Activated CD8-positive, alpha-beta memory T cell treated with anti-CD3 and anti-CD28 coated beads, Interleukin-2, amount 50 U/mL, for 4 hours (primary cell): ENCODE results near the gene SPIB.
"Not testable (repeated sequence)": the region's sequence is repeated elsewhere in the genome, so short reads cannot be mapped to it uniquely, and the experiment has no call there.

Experiments
- DNase-seq: peaks from one replicate; pipeline ENCODE4 v3.0.0-alpha.2; 2020

SPIB gene

GRCh38 chr19:50418176-50419021, at the start of gene SPIB:
Gene SPIB (plus strand): TSS chr19:50418938. CDS start chr19:50418963, 25 bp downstream.
- no peak for DNase-seq

GRCh38 chr19:50371914-50372475, 46.7 kb upstream of the SPIB start:
- no peak for DNase-seq

DNA sequence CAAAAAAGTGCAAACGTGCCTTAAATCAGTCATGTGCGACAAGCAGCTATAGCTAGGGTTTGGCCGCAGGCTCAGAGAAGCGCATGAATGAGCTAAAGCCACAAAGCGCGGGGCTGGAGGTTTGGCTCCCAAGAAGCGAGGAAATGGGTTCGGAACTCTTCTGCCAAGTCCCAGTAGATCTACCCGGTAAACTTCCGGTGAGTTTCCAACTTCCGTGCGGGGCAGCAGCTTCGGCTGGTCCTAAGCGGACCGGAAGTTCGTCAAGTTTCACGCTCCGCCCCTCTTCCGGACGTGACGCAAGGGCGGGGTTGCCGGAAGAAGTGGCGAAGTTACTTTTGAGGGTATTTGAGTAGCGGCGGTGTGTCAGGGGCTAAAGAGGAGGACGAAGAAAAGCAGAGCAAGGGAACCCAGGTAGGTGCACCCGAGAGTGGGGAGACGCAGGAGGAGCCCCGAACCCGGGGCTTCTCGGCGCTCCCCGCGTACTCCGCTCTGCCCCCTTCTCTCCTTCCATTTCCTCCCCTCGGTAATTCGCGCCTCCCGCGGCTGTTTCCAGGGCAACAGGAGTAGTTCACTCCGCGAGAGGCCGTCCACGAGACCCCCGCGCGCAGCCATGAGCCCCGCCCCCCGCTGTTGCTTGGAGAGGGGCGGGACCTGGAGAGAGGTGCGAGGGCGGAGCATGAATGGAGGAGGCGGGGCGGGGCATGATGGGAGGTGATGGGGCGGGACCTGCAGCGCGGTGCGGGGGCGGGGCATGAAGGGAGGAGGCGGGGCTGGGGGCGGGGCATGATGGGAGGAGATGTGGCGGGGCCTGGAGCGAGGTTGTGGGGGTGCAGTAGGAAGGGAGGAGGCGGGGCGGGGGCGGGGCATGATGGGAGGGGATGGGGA, 42.3 kb upstream of the SPIB start, which contains the start of gene NR1H2:
NR1H2 (plus strand) TSS at position 292 of the 885 bp plus-strand sequence. CDS start 1,149 bp downstream, outside the sequence.
- peak; percentile 95 for DNase-seq

DNA sequence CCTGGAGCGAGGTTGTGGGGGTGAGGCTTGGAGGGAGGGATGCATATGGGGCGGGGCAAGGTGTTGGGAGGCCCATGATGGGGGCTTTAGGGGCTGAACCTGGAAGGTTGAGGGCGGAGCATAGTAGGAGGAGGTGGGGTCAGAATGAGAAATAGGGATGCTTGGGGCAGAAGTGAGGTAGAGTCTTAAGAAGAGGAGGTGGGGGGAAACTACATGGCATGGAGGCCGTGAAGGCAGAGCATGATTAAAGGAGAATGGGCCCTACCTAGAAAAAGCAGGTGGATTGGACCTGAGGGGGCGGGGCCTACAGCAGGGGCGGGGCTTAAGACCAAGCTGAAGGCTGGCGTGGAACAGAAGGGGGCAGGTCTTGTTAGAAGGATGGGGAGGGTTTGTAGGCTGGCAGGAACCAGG, 41.7 kb upstream of the SPIB start:
- peak; percentile 62 for DNase-seq

DNA sequence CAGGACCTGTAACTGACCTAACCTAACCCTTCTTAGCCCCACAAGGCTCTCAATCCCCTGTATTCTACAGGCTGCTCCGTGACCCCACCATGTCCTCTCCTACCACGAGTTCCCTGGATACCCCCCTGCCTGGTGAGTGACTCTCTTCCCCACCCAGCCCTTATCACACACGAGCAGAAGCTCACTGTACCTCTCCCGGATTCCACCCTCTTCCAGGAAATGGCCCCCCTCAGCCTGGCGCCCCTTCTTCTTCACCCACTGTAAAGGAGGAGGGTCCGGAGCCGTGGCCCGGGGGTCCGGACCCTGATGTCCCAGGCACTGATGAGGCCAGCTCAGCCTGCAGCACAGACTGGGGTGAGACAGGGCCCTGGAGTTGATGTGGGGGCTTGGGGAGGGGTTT, 41.2 kb upstream of the SPIB start:
- DNase-seq = no peak

DNA sequence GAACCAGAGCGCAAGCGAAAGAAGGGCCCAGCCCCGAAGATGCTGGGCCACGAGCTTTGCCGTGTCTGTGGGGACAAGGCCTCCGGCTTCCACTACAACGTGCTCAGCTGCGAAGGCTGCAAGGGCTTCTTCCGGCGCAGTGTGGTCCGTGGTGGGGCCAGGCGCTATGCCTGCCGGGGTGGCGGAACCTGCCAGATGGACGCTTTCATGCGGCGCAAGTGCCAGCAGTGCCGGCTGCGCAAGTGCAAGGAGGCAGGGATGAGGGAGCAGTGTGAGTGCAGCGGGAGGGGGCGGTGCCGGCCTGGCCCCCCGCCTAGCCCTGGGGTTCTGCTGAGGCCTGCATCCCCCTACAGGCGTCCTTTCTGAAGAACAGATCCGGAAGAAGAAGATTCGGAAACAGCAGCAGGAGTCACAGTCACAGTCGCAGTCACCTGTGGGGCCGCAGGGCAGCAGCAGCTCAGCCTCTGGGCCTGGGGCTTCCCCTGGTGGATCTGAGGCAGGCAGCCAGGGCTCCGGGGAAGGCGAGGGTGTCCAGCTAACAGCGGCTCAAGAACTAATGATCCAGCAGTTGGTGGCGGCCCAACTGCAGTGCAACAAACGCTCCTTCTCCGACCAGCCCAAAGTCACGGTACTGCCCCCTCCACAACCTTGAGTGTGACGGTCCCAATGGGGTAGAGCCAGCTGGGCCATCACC, 40.4 kb upstream of the SPIB start:
- DNase-seq = no peak

DNA sequence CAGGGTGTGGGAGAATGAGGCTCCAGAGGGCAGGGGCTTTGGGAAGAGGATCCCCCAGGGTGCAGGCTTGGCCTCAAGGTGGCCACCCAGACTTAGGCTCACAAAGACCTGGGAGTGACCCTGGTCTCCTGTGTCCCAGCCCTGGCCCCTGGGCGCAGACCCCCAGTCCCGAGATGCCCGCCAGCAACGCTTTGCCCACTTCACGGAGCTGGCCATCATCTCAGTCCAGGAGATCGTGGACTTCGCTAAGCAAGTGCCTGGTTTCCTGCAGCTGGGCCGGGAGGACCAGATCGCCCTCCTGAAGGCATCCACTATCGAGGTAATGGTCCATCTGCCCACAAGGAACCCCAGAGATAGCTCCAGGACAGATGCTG, 39.9 kb upstream of the SPIB start:
- DNase-seq = no peak

DNA sequence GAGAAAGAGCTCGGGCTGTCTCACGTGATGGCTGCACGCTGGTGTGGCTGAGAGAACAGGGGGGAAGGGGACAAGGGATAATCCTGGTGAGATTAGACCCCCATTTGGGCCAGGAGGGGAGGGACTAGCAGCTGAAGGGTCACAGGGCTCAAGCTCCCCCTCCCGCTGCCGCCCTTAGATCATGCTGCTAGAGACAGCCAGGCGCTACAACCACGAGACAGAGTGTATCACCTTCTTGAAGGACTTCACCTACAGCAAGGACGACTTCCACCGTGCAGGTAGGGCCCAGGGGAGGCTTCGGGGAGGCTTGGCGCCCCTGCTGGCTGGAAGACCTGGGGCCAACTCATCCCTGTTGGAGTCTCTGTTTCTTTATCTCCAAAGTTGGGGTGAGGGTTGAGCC, 39.1 kb upstream of the SPIB start:
- no peak for DNase-seq

DNA sequence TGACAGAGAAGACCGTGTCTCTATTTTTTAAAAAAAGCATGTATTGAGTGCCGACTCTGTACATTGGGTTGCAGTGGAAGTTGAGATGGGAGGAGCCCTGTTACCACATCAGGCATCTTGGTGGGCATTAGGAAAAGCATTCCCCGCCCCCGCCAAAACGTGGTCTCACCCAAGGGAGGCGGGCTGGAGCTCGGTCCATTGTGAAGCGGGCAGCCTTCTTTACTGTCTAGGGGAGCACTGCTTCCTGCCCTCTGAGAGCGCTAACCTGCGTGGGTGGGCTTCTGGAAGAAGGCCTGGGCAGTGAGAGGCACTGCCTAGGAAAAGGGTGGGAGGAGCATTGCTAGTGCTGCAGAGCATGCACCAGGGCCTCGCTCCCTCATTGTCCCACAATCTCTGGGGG, 38.6 kb upstream of the SPIB start:
- DNase-seq = no peak

DNA sequence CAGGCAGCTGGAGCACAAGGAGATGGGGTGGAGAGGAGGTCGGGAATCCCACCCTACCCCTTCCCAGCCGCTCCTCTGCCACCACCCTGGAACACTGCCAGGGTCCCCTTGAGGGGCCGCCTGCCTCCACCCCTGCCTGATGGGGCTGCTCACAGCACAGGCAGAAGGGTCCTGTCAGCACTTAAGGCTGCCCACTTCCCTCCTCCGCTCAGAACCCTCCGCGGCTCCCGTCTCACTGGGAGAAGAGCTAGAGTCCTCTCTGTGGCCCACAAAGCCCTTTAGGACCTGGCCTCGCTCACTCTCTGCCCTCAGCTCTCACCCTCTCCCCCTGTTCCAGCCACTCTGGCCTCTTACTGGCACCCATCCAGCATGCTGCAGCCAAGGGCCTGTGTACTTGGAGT, 38.0 kb upstream of the SPIB start:
- no peak for DNase-seq

GRCh38 chr19:50381881-50382729, 36.6 kb upstream of the SPIB start:
- DNase-seq = no peak

DNA sequence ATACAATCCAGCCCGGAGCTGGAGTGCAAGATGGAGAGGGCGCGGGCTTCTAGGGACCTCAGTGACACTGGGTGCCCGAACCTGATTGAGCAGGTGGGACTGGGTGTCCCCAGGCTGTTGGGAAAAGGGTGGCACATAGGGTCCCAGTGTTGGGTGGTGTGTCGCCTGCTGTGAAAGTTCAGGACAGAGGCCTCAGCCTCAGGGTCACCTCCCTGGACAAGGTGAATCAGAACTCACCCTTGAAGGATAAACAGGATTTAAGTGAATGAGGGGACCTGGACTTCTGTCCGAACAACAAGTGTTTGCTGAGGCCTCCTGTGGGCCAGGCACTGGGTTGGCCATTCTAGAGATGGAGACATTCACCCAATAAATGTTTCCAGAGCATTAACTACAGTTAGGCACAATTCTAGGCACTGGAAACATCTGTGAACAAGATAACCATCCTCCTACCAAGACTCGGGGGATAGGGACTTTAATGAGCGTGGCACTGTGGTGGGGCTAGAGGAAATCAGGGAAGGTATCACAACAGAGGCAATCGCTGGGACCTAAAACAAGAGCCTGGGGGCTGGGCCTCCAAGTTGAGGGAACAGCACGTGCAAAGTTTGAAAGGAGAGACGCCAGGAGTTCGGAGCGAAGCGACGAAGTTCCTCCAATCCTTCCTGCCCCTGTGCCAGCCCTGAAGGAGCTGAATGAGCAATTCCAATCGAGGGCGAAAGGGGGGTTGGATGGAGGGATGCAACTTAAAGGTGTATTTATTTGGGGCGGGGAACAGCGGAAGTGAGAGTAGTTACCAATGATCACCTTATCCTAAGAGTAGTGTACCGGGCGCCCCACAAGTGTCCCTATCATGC, 35.5 kb upstream of the SPIB start:
- DNase-seq = peak; percentile 23

DNA sequence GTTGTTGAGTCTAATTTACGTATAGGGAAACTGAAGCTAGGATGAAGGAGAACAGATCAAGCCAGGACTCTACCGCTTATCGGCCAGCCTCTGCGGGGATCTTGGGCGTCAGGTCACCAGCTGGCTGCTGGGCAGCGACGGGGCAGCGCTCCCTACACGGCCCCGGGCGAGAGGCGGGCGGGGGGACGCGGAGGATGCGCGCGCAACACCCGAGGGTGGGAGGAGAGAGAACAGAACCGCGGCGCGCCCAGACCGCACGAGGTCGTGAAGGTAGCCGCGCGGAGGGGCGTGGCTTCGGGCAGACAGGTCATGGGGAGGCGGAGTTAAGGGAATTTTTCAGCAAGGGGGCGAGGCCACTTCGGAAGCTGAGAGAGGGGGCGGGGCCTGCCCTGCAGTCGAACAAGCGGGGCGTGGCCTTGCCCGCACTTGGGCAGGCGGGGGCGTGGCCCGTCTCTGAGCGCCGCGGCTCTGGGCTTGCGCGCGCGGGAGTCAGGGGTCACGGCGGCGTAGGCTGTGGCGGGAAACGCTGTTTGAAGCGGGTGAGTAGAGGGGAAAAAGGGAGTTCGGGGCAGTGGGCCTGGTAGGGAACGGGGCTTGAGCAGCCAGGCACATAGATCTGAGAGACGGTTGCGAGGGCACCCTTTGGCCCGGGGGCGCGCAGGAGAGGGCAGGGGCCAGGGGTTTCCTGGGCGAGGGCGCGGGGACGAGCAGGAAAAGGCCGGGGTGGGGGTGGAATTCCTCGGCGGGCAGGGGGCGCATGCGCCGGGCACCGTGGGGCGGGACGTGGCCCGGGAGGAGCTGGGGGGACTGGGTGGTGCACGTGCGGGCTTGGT, 34.7 kb upstream of the SPIB start, which contains the start of gene POLD1:
POLD1 (plus strand) TSS at position 496 of the 833 bp plus-strand sequence. CDS start 14,505 bp downstream, outside the sequence.
- peak; percentile 99 for DNase-seq

DNA sequence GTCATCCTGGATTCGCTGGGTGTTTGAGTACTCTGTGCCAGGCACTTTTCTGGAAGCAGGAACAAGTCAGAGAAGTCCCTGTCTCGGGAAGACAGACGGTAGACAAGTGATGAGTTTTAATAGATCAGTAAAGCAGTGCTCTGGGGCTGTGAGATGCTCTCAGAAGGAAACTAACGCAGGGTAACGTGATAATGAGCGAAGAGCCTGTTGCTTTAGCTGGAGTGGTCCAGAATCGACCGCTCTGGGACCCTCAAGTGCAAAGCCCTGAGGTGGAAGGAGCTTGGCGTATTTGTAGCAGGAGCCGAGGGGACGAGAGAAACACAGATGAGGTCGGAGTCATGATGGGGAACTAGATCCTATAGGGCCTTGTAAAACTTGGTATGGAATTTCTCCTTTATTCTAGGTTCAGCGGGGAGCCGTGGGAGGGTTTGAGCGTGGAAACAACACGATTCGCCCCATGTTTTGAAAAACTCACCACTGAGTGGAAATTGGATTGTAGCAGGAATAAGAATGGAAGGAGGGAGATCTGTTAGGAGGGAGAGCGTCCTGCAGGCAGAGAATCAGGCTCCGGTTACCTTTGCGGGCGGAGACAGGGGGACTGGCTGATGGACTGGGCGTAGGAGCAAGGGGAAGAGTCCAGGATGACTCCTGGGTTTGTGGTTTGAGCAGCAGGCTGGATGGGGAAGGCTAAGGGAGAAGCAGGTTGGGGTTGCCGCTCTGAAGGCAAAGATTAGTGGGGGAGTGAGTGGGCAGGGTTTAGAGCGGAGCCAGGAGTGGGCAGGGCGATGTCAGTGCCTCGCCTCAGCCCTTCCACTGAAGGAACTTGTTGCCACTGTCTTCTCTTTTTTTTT, 33.8 kb upstream of the SPIB start:
- DNase-seq = no peak

- no peak for DNase-seq
Observed at GRCh38 chr19:50387176-50387867, 31.4 kb upstream of the SPIB start.

DNA sequence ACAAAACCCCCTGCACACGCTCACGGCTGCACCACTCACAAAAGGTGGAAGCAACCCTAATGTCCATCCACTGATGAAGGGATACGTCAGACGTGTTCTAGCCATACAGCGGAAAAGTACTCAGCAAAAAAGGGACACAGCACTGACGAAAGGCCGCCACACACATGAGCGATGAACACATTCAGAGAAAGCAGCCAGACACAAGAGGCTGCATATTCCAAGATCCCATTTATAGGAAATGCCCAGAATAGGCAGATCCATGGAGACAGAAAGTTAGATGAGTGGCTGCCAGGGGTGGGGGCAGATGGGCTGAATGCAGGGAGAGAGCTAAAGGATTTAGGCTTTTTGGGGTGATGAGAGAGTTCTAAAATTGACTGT, 30.9 kb upstream of the SPIB start:
- DNase-seq = no peak

DNA sequence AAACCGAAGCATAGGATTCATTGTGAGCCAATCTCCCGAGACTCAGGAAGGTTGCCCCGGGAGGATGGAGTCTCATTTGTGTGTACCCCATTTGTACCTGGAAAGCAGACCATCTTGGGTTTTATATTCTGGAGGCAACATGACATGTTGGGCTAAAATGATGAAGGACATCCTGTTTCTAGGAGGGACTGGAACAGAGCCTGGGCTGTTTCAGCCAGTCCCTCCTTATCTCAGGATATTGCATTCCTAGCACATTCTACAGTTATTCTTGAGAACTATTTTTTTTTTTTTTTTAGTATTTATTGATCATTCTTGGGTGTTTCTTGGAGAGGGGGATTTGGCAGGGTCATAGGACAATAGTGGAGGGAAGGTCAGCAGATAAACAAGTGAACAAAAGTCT, 28.4 kb upstream of the SPIB start:
- DNase-seq = not testable (repeated sequence)

GRCh38 chr19:50390952-50391351, 27.8 kb upstream of the SPIB start:
- not testable (repeated sequence) for DNase-seq
